GM19438 (cell line): ENCODE data around the gene UGP2.
"Not testable (repeated sequence)": the region's sequence is repeated elsewhere in the genome, so short reads cannot be mapped to it uniquely, and the experiment has no call there.

Experiments used
- ATAC-seq: cut with Tn5 transposase; IDR thresholded peaks from one replicate; pipeline ENCODE4 v1.9.1; 2021; ENCODE audit warnings: low read depth; ENCODE audit not compliant: unreplicated experiment

Gene UGP2

DNA sequence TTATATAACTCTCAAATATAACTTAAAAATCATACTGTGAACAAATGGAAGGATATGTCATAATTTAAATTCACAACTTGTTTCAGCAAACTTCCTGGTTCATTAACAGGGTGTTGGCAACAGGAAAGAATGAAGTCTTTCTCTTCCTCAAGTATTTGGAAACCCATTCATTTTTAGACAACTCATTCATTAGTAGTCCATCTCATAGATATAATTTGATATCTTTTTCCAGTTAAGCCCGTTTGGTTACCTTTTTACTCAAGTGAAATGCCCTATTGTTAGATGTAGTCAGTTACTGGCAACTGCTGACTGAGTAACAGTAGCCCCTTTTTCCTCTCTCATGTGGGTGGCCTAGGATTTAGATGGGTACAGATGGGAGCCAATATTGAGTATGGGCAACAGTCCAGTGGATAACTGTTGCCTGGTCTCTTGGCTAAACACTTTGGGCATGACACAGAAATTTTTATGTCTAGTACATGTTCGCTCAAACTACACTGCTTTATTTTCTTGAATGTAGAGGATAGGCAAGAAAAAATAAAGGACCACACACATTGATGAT, 4.6 kb upstream of the UGP2 start:
- ATAC-seq, result no peak

DNA sequence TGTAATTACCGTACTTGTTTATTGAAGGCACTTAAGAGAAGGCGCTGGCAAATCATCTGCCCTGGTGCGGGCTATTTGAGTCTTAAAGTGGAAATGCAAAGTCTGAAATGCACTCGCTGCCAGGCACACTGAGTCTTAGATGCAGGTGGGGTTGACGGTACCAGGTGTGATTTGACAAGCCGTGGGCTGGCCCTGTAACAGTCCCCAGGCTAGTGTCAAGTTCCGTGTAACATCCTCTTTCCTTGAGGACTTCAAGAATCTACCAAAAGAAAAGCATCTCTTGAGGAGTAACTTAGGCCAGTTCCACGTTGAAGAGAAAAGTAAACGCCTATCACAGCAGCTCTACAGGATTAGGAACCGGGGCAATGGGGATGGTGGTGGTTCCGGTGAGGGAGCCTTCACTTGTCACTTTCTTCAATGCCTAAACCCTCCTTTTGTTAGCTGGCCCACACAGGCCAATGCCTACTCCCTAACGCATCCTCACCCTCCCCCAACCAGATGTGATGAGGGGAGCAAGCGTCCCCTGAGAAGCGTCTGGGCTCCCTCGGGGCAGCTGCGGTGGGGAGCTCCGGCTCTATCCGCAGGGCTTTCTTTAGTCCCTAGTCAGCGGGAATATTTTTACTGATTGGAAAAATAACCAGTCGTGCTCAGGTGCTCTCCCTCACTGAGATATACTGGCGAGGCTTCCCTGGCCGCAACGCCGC, 1.5 kb upstream of the UGP2 start:
- ATAC-seq, result peak; percentile 33

DNA sequence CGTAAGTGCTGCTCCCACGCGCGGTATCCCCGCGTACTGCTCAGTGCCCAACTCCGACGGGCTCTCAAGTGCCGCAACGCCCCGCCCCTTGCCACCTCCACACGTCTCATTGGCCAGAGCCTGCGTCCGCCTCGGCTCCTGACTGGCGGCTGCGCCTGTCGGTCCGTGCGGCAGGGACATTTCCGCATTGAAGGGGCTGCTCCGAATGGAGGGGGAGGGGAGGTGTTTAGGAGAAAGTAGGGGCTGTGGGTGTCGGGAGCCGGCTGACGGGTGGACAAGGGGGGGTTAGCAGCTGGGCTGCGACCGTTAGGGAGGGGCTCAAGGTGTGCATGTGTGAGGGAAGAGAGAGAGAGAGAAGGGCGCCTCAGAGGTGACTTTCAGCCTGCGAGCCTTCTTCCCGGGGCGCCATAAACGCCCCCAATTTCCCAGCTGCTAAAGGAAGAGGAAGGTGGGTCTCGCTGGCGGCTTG, 877 bp upstream of the UGP2 start:
- peak; percentile 80 for ATAC-seq

DNA sequence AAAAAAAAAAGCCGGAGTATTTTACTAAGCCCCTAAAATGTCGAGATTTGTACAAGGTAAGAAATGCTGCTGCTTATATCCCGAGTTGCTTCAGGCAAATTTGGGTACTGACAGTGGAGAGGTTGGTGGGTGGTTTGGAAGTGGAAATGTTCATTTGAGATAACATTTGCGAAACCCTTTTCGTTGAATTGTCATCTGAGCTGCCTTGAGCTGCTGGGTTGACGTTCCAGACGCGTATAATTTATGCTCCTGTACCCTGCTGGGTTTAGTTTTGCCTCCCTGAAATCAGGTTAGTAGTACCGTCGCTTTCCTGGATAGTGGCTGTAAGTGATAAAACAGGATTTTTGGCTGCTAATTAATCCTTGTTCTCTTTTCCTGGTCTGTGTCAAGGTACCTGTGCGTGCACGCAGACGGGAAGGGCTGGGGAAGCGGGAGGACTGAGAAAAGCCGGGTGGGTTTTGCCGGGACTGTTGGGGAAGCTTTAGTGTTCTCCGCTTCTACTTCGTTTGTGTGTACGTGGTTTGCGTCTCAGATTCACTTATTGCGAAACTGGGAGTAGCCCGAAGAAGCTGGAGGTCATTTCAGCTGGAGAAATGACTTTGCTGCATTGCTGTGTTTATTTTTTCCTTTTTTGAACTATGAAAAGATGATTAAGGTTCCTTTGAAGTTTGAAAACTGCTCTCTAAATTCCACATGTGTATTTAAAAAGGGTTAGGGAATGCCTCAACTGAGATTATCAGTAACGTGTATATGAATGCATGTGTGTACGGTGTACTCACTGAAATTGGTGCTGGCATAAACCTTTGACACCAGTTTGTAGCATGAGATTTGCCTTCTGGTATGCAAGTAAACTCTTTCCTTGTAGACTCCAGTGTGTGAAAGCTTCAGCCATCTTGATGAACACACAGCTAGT, 709 bp downstream of the UGP2 start:
- no peak for ATAC-seq

DNA sequence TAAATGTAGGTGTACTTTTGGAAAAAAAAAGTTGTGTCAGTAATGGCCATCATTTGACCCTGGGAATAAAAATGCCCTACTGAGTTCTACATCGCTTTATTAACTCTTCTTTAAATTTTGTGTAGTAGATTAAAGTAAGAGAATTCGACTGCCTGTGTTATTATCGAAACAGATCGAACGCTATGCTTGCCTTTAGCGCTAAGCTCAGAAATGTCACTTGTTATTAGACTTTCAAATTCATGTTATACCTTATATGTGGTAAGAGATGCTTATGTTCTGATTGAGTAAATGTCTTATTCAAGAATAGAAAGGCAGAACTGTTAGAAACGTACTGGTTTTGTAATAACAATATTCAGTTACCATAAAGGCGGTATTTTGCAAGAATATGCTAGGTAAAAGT, 1.4 kb downstream of the UGP2 start:
- no peak for ATAC-seq

DNA sequence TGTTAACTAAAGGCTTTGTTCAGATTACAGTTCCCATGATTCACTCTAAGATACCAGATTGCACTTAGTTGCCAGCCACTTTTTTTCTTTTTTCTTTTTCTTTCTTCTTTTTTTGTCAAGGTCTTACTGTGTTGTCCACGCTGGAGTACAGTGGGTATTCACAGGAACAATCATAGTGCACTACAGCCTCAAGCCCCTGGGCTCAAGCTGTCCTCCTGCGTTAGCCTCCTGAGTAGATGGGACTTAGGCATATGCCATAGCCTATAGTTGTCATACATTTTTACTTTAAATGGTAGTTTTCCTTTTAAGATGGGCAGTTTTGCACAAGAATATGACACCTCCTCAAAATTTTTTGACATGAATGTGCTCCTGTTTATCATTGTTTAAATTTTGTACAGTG, 2.1 kb downstream of the UGP2 start:
- ATAC-seq, result no peak

DNA sequence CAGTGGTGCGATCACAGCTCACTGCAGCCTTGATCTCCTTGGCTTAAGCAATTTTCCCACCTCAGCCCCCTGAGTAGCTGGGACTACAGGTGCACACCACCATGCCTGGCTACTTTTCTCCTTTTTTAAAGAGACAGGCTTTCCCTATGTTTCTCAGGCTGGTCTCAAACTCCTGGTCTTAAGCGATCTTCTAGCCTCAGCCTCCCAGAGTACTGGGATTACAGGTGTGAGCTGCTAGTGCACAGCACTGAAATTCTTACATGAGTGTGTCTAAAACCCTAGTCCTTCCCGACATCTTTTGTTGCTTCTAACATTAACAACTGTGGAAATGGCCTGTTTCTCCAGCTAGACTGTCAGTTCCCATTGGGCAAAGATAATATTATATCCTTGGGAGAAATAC, 2.9 kb downstream of the UGP2 start:
- no peak for ATAC-seq

DNA sequence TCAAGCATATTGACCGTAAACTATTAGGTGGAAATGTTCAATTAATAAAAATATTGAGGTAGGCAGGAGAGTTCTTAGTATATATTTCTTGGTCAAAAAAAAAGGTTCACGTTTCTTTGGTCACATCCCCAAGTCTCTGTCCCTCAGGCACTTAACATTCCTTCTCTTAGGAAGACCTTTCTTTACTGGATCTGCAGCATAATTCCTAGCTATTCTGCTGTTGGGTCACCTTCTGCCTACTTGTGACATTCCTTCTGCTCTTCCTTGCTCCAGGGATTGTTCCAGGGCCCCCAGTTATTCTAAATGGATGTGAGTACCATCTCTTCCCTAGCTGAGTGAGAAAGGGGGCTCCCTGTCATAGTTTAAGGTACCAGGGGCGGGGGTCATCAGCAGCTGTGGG, 4.2 kb downstream of the UGP2 start:
- no peak for ATAC-seq

DNA sequence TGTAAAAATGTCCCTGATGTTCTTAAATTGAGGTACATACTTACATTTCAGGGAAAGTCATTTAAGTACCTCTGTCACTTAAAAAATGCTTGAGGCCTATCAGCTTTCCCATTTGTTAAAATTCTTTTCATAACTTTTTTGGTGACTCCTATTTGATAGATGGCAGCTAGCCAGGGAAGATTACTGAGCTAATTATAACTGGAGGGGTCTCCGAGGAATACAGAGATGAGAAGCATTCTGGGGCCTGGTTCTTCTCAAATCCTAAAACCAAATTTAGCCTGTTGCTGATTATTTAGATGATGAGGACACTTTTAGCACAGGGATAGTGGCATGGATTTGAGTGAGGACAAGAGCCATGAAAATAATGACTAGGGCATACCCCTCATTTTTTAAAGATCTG, 4.8 kb downstream of the UGP2 start:
- no peak for ATAC-seq

DNA sequence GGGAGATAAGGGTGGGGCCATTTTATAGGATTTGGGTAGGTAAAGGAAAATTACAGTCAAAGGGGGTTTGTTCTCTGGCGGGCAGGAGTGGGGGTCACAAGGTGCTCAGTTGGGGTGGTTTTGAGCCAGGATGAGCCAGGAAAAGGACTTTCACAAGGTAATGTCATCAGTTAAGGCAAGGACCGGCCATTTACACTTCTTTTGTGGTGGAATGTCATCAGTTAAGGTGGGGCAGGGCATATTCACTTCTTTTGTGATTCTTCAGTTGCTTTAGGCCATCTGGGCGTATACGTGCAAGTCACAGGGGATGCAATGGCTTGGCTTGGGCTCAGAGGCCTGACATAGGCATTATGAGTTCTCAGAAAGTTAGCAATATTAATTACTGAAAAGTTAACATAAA, 5.9 kb downstream of the UGP2 start:
- not testable (repeated sequence) for ATAC-seq

DNA sequence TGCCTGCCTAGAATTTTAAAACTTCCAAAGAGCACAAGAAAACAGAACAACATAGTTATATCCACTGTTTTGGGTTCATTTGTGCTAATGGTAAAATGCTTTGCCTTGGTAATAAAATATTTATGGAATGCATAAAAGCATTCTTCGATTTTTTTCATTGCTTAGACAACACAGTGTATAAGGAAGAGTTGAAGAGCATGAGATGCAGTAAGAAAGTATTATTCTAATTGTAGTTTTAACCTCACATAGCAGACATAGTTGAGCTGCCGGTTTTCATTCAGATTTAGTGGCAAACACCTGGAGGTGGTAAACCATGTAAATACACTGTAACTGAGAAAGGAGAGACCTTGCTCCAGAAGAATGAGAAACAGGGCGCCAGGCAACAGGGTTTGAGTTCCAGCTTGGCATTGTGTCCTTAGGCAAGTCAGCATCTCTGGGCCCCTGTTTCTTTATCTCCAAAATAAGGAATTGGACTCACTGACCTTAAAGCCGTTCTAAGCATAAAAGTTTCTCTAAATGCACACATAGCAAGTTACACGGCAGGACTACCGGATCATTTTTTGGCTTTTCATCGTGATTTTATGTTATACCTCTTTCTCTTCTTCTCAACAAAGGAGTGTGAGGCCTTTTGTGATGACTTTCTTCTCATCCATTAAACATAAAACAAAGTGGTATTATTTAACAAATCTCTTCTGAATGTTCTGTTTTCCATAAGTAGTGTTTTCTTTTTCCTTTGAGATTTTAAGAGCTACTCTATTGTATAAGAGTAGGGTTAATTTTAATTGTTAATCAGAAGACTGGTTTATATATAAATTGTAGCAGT, 7.9 kb downstream of the UGP2 start:
- no peak for ATAC-seq

DNA sequence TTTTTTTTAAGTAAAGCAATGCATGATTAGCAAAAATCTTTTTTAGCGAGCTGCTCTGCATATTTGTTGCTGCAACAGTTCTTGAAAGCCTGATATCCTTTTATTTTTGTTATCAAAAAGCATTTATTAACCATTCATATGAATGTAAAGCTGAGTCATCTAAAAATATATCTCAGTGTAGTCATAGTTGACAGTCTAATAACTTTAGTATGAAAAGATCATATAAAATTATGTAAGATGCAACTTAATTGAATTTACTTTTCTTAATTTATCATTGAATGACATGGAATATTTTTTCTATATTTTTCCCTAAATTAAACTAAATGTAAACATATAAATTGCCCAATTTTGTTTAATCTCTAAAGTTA, 8.5 kb downstream of the UGP2 start:
- no peak for ATAC-seq

DNA sequence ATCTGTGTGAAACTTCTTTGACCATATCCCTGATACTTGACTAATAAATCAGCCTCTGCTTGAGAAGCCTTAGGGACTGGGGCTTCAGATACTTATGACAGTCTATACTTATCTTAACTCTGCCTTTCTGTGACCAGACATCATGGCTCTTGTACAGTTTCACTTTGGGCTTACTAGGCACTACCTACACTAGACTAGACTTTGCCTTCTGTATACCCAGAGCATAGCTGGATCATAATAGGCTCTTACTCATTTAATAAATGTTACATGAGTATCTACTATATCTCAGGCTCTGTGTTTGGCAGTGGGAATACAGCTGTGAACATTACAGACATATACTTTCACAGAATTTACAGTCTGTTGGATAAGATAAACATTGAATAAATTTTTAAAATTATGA, 9.0 kb downstream of the UGP2 start:
- ATAC-seq, result no peak

DNA sequence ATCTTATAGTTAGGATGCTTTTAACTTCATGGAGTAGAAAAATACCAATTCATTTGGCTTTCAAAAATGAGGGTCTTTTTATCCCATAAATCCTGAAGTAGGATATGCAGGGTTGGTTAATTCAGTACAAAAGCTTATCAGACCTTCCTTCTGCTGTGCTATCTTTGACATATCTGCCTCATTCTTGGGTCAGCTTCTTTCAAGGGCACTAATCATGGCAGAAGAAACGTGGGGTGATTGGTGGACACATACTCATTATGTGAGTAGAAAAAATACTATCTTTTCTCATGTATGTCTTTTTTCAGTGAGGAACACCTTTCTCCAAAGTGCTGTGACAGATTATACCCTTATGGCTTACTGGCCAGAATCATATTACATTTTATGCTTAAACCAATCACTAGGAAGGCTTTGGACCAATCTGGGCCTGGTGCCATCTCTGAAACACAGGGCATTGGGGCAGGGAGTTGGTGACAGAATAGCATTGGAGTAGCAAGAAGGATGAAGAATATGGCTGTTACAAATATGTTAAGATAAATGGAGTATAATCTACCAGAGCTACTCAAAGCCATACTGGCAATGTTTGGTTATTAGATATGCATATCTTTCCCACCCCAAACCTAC, 10.1 kb downstream of the UGP2 start:
- ATAC-seq, result no peak

DNA sequence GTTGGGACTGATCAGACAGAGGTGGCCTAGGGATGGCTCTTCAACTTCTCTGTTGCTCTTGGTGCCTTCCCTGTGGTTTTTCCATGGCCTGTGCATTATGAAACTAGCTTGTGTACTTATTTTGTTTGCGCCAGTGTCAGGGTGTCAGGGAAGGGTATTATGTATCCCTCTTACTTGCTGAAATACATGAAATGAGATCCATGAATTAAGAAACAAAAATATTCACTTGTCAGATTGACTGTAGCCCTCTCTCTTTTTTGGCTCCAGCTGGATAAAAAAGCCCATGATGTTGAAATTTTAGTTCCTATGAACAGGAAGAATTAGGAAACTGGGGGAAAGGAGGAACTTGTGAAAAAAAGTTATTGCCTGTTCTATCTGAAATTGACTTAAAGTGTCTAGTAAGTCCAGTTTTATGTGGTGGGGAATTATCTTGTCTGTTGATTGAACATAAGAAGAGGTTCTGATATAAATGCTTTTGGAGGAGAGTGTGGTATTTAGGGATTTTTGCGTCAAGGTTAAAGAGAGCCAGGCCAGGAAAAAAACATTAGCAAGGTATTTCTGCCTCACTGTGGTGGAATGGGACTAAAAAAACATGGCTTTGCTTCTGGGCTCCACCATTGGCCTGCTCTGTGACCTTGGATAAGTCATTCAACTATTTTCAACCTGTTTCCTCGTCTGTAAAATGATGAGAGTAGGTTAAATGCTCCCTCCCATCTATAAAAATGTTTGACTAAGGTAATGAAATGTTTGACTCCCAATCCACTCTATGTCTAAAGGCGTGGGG, 12.0 kb downstream of the UGP2 start:
- ATAC-seq, result no peak

DNA sequence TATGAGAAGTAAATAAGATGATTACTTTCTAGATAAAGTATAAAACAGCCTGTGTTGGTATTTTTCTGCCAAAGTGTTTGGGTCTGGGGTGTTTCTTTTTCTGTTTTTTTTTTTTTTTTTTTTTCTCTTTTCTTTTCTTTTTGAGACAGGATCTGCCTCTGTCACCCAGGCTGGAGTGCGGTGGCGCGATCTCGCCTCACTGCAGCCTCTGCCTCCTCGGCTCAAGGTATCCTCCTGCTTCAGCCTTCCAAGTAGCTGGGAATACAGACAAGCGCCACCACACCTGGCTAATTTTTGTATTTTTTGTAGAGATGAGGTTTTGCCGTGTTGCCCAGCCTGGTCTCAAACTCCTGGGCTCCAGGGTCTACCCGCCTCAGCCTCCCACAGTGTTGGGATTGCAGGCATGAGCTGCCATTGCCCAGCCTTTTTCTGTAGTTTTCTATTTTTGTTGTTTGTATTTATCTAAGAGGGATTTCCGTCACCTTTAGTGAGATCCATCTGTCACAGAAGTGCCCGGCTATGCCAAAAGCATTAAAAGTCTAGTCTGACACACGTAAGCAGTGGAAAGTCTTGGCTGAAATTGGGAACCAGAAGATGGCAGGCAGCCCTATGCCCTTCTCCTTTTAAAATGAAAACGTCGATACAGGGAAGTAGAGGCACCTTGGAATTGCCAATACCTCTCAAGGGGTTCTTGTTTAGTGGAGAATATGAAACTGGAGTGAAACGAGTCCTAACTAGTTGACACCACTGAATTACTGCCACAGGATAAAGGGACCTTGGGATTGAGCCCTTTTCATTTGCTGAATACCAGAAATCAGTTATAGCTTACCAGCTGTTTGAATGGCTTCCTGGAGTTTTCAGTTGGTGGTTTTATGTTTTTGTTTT, 14.0 kb downstream of the UGP2 start:
- ATAC-seq, result no peak

DNA sequence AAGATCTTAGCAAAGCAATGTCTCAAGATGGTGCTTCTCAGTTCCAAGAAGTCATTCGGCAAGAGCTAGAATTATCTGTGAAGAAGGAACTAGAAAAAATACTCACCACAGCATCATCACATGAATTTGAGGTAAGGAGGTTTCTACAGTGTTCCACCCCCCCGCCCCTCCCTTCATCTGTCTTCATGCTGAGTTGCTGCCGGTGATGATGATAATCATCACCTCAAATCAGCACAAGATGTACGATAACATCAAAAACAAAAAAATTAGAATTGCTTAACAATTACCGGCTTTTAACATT, 14.6 kb downstream of the UGP2 start:
- no peak for ATAC-seq

DNA sequence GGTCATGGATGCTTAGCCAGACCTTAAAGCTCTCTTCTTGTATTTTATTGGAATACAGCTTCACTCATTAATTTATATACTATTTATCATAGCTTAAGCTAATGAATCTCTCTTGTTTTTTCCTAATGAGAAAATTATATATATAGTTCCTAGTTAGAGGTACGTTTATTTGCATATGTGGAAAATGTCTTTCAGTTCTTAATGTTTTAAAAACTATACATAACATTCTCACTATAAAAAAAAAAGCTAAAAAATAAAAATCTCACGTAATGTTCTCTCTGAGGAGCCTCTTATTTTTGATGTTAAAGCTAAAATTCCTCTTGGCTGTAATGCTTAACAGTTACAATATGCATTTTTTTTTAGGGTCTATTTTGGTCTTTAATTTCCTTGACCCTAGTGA, 16.6 kb downstream of the UGP2 start:
- ATAC-seq, result no peak
